HEK293 (cell line): ENCODE results near the gene TRA2A.

Experiments
- PRDM10 ChIP-seq: fragments of 450-650 bp; formaldehyde crosslinking; IDR thresholded peaks from 2 replicates; pipeline ENCODE4 v1.5.1; 2016; ENCODE audit warnings: missing biosample characterization, missing genetic modification characterization
- SALL2 ChIP-seq: fragments of 450-650 bp; formaldehyde crosslinking; IDR thresholded peaks from 2 replicates; pipeline ENCODE4 v1.5.0; 2017; ENCODE audit warnings: missing biosample characterization, mild to moderate bottlenecking, missing genetic modification characterization, borderline replicate concordance
- SP2 ChIP-seq: fragments of 450-650 bp; formaldehyde crosslinking; IDR thresholded peaks from 2 replicates; pipeline ENCODE4 v1.5.1; 2016; ENCODE audit warnings: missing biosample characterization, missing genetic modification characterization
- YY1 ChIP-seq: fragments of 450-650 bp; formaldehyde crosslinking; IDR thresholded peaks from 2 replicates; pipeline ENCODE4 v1.5.1; 2018; ENCODE audit warnings: missing biosample characterization, missing genetic modification characterization
- ZBTB10 ChIP-seq: fragments of 450-650 bp; formaldehyde crosslinking; IDR thresholded peaks from 2 replicates; pipeline ENCODE4 v1.5.1; 2016; ENCODE audit warnings: missing biosample characterization, missing genetic modification characterization
- ZBTB11 ChIP-seq: fragments of 450-650 bp; formaldehyde crosslinking; conservative IDR thresholded peaks from 2 replicates; pipeline ENCODE4 v1.5.1; 2016; ENCODE audit warnings: low read depth, missing biosample characterization, missing genetic modification characterization
- ZFP41 ChIP-seq: fragments of 450-650 bp; formaldehyde crosslinking; IDR thresholded peaks from 2 replicates; pipeline ENCODE4 v1.5.1; 2016; ENCODE audit warnings: missing biosample characterization, missing genetic modification characterization, borderline replicate concordance
- ZNF10 ChIP-seq: fragments of 450-650 bp; formaldehyde crosslinking; IDR thresholded peaks from 2 replicates; pipeline ENCODE4 v1.5.1; 2017; ENCODE audit warnings: missing biosample characterization, missing genetic modification characterization
- ZNF112 ChIP-seq: fragments of 450-650 bp; formaldehyde crosslinking; IDR thresholded peaks from 2 replicates; pipeline ENCODE4 v1.5.0; 2017; ENCODE audit warnings: missing biosample characterization, missing genetic modification characterization
- ZNF138 ChIP-seq: fragments of 450-650 bp; formaldehyde crosslinking; IDR thresholded peaks from 2 replicates; pipeline ENCODE4 v1.5.1; 2016; ENCODE audit warnings: missing biosample characterization, missing genetic modification characterization, borderline replicate concordance
- ZNF19 ChIP-seq: fragments of 450-650 bp; formaldehyde crosslinking; IDR thresholded peaks from 2 replicates; pipeline ENCODE4; 2016; ENCODE audit warnings: missing biosample characterization, missing genetic modification characterization, low read depth
- ZNF202 ChIP-seq: fragments of 450-650 bp; formaldehyde crosslinking; IDR thresholded peaks from 2 replicates; pipeline ENCODE4 v1.5.1; 2016; ENCODE audit warnings: missing biosample characterization, missing genetic modification characterization, borderline replicate concordance
- ZNF239 ChIP-seq: fragments of 450-650 bp; formaldehyde crosslinking; IDR thresholded peaks from 2 replicates; pipeline ENCODE4 v1.5.1; 2016; ENCODE audit warnings: missing biosample characterization, missing genetic modification characterization
- ZNF274 ChIP-seq, 2 experiments: fragments of 200-500 bp in 1 of 2; fragments of 450-650 bp in 1 of 2; sonication (Bioruptor generic) in 1 of 2; formaldehyde crosslinking in 1 of 2; IDR thresholded peaks; 2 replicates each; pipeline versions ENCODE4 v1.5.1 to v1.6.1; 2014 to 2016; ENCODE audit warnings: borderline replicate concordance in 1 of 2, inconsistent platforms in 1 of 2, low read length in 1 of 2, missing biosample characterization in 1 of 2, missing genetic modification characterization in 1 of 2
- ZNF302 ChIP-seq: fragments of 450-650 bp; formaldehyde crosslinking; IDR thresholded peaks from 2 replicates; pipeline ENCODE4 v1.5.1; 2016; ENCODE audit warnings: missing biosample characterization, missing genetic modification characterization, low read depth
- ZNF341 ChIP-seq: fragments of 450-650 bp; formaldehyde crosslinking; IDR thresholded peaks from 2 replicates; pipeline ENCODE4; 2016; ENCODE audit warnings: low read depth, missing biosample characterization, missing genetic modification characterization
- ZNF350 ChIP-seq: fragments of 450-650 bp; formaldehyde crosslinking; IDR thresholded peaks from 2 replicates; pipeline ENCODE4 v1.5.0; 2017; ENCODE audit warnings: missing biosample characterization, mild to moderate bottlenecking, missing genetic modification characterization
- ZNF354C ChIP-seq: fragments of 450-650 bp; formaldehyde crosslinking; IDR thresholded peaks from 2 replicates; pipeline ENCODE4 v1.5.1; 2016; ENCODE audit warnings: missing biosample characterization, missing genetic modification characterization, low read depth, borderline replicate concordance
- ZNF398 ChIP-seq: fragments of 450-650 bp; formaldehyde crosslinking; IDR thresholded peaks from 2 replicates; pipeline ENCODE4 v1.5.1; 2017; ENCODE audit warnings: missing biosample characterization, missing genetic modification characterization
- ZNF423 ChIP-seq: fragments of 450-650 bp; formaldehyde crosslinking; IDR thresholded peaks from 2 replicates; pipeline ENCODE4 v1.5.1; 2016; ENCODE audit warnings: missing biosample characterization, missing genetic modification characterization
- ZNF580 ChIP-seq: fragments of 450-650 bp; formaldehyde crosslinking; IDR thresholded peaks from 2 replicates; pipeline ENCODE4 v1.5.1; 2016; ENCODE audit warnings: missing biosample characterization, missing genetic modification characterization
- ZNF664 ChIP-seq: fragments of 450-650 bp; formaldehyde crosslinking; IDR thresholded peaks from 2 replicates; pipeline ENCODE4 v1.5.1; 2016; ENCODE audit warnings: missing biosample characterization, missing genetic modification characterization
- ZNF747 ChIP-seq: fragments of 450-650 bp; formaldehyde crosslinking; IDR thresholded peaks from 2 replicates; pipeline ENCODE4 v1.5.1; 2016; ENCODE audit warnings: missing biosample characterization, missing genetic modification characterization
- ZNF785 ChIP-seq: fragments of 450-650 bp; formaldehyde crosslinking; IDR thresholded peaks from 2 replicates; pipeline ENCODE4 v1.5.1; 2016; ENCODE audit warnings: missing biosample characterization, missing genetic modification characterization
- ZNF830 ChIP-seq: fragments of 450-650 bp; IDR thresholded peaks from 2 replicates; pipeline ENCODE4 v1.5.0; 2018; ENCODE audit warnings: missing biosample characterization, missing genetic modification characterization, low read depth, mild to moderate bottlenecking, moderate library complexity
- ZSCAN23 ChIP-seq: fragments of 450-650 bp; formaldehyde crosslinking; IDR thresholded peaks from 2 replicates; pipeline ENCODE4 v1.5.1; 2016; ENCODE audit warnings: missing biosample characterization, missing genetic modification characterization
- ZSCAN30 ChIP-seq: fragments of 450-650 bp; IDR thresholded peaks from 2 replicates; pipeline ENCODE4 v1.5.1; 2018; ENCODE audit warnings: missing biosample characterization, mild to moderate bottlenecking, missing genetic modification characterization, moderate library complexity

TRA2A gene

GRCh38 chr7:23471106-23471859 is 60.5 kb downstream of the TRA2A start (continued):
- TF ChIP-seq YY1 (tag by site-specific recombination), result no peak
- no peak for TF ChIP-seq ZNF10 (tag by site-specific recombination)
- no peak for TF ChIP-seq ZNF112 (tag by site-specific recombination)
- peak; percentile 76; the same call in 1 of the 2 replicates for TF ChIP-seq ZNF423 (tag by site-specific recombination)
- TF ChIP-seq ZBTB10 (tag by site-specific recombination), result no peak
- TF ChIP-seq ZNF239 (tag by site-specific recombination), result no peak
- no peak for TF ChIP-seq ZNF830 (tag by site-specific recombination)
- TF ChIP-seq ZFP41 (tag by site-specific recombination), result no peak
- no peak for TF ChIP-seq ZNF350 (tag by site-specific recombination)
- peak; percentile 73 for TF ChIP-seq SP2 (tag by site-specific recombination)
- 0 out of 2 replicates have a peak, but pooled peaks have one; percentile 40 for TF ChIP-seq ZSCAN30 (tag by site-specific recombination)
- no peak for TF ChIP-seq ZNF785 (tag by site-specific recombination)
- TF ChIP-seq ZNF202 (tag by site-specific recombination), result no peak
- TF ChIP-seq ZBTB11 (tag by site-specific recombination), result no peak
- no peak for TF ChIP-seq ZNF580 (tag by site-specific recombination)
- TF ChIP-seq ZSCAN23 (tag by site-specific recombination), result no peak
- TF ChIP-seq ZNF19, result no peak
- peak; percentile 29; the same call in 1 of the 2 replicates for TF ChIP-seq PRDM10 (tag by site-specific recombination)
- TF ChIP-seq ZNF354C (tag by site-specific recombination), result no peak
- no peak for TF ChIP-seq ZNF138 (tag by site-specific recombination)
- peak; percentile 14 for TF ChIP-seq ZNF398 (tag by site-specific recombination)
- no peak for TF ChIP-seq ZNF302
- no peak for TF ChIP-seq ZNF341 (tag by site-specific recombination)
- no peak for TF ChIP-seq SALL2
- no peak for TF ChIP-seq ZNF274 (IDR thresholded peaks at IDR 0.05; ENCODE audit: low read length)
- no peak for TF ChIP-seq ZNF274 (tag by site-specific recombination; IDR thresholded peaks at IDR 0.05; ENCODE audit: borderline replicate concordance)
- TF ChIP-seq ZNF747 (tag by site-specific recombination), result no peak
- no peak for TF ChIP-seq ZNF664 (tag by site-specific recombination)
